KBM-7 (cell line): ENCODE results near the gene OR2AJ1.

ENCODE experiments used
- DNase-seq: peaks from one replicate; pipeline ENCODE4 v3.0.0-alpha.2; 2015
- in situ Hi-C: fragments of 300-500 bp; cut with MboI; formaldehyde crosslinking; loops from 2 replicates; pipeline ENCODE4 v1.14.3; 2020; ENCODE audit warnings: low sequenced_read_pairs, low pct_unique_long_range_greater_than_20kb, mixed read lengths

Gene OR2AJ1

DNA sequence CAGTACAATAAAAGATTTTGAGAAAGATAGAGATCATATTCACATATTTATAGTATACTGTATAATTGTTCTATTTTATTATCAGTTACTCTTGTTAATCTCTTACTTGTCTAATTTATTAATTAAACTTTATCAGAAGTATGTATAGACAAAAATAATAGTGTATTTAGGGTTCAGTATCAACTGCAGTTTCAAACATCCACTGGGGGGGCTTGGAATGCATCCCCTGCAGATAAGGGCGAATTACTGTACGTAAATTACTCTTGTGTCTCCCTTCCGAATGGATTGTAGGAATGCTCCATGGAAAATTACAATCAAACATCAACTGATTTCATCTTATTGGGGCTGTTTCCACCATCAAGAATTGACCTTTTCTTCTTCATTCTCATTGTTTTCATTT is 23.9 kb downstream of the OR2AJ1 start, which contains the start of gene OR2L8:
OR2L8 (plus strand) TSS at position 301 of the 400 bp plus-strand sequence; CDS start at position 301, 0 bp downstream.
- no peak for DNase-seq
- in situ Hi-C loops: no loop called here

DNA sequence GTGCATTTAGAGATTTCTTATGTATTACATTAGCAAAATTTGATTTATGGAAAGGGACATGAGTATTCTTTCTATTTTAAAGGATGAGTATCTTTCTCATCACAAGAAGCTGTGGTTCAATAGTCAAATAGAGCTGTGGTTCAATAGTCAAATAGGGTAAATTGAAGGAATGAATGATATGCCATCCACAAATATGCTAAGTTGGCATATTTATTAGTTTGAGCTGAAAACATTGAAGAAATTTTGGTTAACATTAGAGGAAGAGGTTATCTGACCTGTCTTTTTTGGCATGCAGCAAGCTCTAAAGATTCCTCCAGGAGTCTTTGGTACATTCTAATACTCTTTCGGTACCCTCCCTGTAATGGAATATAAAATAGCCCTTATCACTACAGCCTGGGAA is 28.7 kb downstream of the OR2AJ1 start:
- in situ Hi-C loops: no loop called here
- DNase-seq: no peak

DNA sequence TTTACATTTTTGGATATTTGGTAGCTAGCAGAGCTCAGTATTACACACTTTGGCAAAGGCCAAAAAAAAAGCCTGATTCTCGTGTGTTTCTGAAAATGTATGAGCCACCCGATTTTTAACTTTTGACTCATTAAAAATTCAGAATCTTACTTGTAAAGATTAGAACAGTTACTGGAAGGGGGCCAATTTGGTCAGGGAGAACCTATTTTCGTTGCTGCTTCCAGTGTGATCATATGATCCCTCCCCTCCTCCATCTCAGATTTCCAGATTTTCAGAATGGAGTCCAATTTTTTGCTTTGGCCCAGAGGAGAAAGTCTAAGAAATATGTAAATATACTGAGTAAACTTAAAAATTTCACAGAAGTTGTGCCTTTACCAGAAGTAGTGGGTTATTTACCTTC is 37.1 kb downstream of the OR2AJ1 start:
- in situ Hi-C loops: no loop called here
- DNase-seq: no peak

DNA sequence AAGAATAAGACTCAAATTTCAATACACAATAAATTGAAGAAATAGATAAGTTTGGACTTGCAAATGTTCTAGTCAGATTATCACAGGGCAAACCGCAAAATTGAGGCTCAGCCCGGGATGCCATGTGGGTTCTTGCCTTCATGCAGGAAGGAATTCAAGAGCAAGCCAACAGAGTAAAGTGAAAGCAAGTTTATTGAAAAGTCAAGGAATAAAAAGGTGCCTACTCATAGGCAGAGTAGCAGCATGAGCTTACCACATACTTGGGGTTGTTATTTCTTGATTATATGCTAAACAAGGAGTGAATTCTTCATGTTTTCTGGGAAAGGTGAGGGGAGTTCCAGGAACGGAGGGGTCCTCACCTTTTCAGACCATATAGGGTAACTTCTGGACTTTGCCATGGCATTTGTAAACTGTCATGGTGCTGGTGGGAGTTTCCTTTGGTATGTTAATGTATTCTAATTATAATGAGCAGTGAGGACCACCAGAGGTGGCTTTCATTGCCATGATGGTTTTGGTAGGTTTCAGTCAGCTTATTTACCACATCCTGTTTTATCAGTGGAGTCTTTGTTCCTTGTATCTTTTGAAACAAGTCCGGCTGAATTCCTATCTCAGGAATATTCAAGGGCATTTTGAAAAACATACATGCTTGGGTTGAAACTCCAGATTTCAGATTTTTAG is 38.4 kb downstream of the OR2AJ1 start:
- DNase-seq: peak; percentile 3
- in situ Hi-C loops: no loop called here

DNA sequence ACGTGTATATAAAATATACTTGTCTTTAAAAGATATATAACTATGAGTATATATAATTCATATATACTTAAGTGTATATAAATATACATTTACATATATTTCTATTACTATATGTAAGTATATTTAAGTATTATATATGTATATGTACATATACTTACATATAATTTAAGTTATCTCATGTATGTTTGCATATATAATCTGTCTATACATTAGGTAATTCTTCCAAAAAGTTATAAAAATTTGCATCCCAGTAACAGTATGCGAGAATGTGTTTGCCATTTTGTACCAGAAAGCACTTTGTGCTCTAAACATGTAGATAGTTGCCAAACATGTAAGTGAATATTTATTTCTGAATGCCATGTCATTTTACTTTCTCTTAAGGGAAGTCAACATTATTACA is 40.2 kb downstream of the OR2AJ1 start, which contains the start of gene OR2AK2:
OR2AK2 (plus strand) TSS at position 301 of the 400 bp plus-strand sequence. CDS start 144 bp downstream, outside the sequence.
- in situ Hi-C loops: no loop called here
- no peak for DNase-seq

DNA sequence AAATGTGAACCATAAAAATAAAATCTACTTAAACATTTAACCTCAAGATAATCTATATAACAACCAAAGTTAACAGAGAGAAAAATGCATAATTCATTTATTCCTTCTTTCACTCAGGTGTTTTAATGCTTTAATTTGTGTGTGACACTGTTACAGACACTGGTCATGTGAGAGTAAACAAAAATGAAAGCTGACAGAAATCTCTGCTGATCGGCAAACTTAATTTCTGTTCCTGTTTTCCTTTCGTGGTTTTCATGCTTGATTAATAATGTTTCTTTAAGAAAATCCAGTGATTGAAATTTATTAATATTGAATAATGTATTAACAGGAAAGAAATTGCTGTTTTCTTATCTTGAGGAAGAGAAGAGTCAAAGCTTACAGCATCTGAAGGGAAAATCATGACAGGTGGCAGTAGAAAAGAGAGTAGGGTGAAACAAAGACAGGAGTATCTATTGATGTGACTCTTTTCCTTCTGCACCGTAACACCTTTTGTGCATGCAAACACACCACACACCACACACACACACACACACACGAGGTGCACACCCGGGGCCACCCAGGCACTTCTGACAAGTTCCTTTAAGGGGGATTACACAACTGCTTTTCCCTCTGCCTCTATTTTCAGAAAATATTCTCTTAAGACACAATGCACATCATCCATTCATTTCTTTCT is 42.0 kb downstream of the OR2AJ1 start:
- no peak for DNase-seq
- in situ Hi-C loops: no loop called here
